Brain microvascular endothelial cell (primary cell): ENCODE results near the gene FNDC3B.

Experiments
- DNase-seq: peaks from one replicate; pipeline ENCODE4 v3.0.0-alpha.2; 2020
- H3K27ac ChIP-seq: fragments of 250-450 bp; sonication (Bioruptor Pico); 2 replicates; pipeline ENCODE4 v1.5.1; 2020; ENCODE audit warnings: mild to moderate bottlenecking, moderate library complexity
- H3K27me3 ChIP-seq: fragments of 250-450 bp; sonication (Bioruptor Pico); replicated peaks from 2 replicates; pipeline ENCODE4 v1.5.1; 2020; ENCODE audit warnings: mild to moderate bottlenecking
- H3K36me3 ChIP-seq: fragments of 250-450 bp; sonication (Bioruptor Pico); replicated peaks from 2 replicates; pipeline ENCODE4 v1.5.1; 2020; ENCODE audit warnings: mild to moderate bottlenecking
- H3K4me3 ChIP-seq: 2 replicates; pipeline ENCODE4 v1.5.1; 2011; ENCODE audit warnings: low read depth, mild to moderate bottlenecking, control low read depth, low read length, moderate library complexity
- CTCF ChIP-seq: IDR thresholded peaks from 2 replicates; pipeline ENCODE4 v1.5.1; 2011; ENCODE audit warnings: low read depth, mild to moderate bottlenecking, moderate library complexity, low read length, control low read depth, inconsistent platforms; ENCODE audit errors: missing control alignments
- in situ Hi-C: cut with HindIII; loops from 2 replicates; pipeline ENCODE4 v1.10.0; 2017; ENCODE audit warnings: low sequenced_read_pairs, low pct_ligation_motif_present

Gene FNDC3B

GRCh38 chr3:172077197-172077757, 37.9 kb downstream of the FNDC3B start:
- TF ChIP-seq CTCF, result no peak
- DNase-seq, result no peak

GRCh38 chr3:172078244-172078643, 38.9 kb downstream of the FNDC3B start:
- Histone ChIP-seq H3K4me3 (no peak overlapping the region), H3K27ac (no peak overlapping the region), H3K36me3 (peaks cover 40% of the 10 kb centered on the region), H3K27me3 (no peaks in the 10 kb centered on the region)
- DNase-seq, result no peak
- no peak for TF ChIP-seq CTCF
- in situ Hi-C loops, result no loop called here

More at GRCh38 chr3:172077197-172077757, 37.9 kb downstream of the FNDC3B start:
- Histone ChIP-seq H3K27ac (no peak overlapping the region), H3K36me3 (peaks cover 43% of the 10 kb centered on the region), H3K4me3 (no peak overlapping the region), H3K27me3 (no peaks in the 10 kb centered on the region)
- in situ Hi-C loops, result no loop called here

- TF ChIP-seq CTCF, result no peak
- Histone ChIP-seq H3K36me3 (peaks cover 38% of the 10 kb centered on the region), H3K27ac (no peak overlapping the region), H3K27me3 (no peaks in the 10 kb centered on the region), H3K4me3 (no peak overlapping the region)
- in situ Hi-C loops, result no loop called here
- DNase-seq, result no peak
Measured at GRCh38 chr3:172078721-172079120, 39.3 kb downstream of the FNDC3B start.

GRCh38 chr3:172079326-172079976, 40.1 kb downstream of the FNDC3B start:
- no peak for TF ChIP-seq CTCF
- Histone ChIP-seq H3K4me3 (no peak overlapping the region), H3K27ac (no peak overlapping the region), H3K27me3 (no peaks in the 10 kb centered on the region), H3K36me3 (peaks cover 32% of the 10 kb centered on the region)
- no peak for DNase-seq
- in situ Hi-C loops, result no loop called here

- Histone ChIP-seq H3K4me3 (no peak overlapping the region), H3K27ac (no peak overlapping the region), H3K36me3 (peaks cover 26% of the 10 kb centered on the region), H3K27me3 (no peaks in the 10 kb centered on the region)
- in situ Hi-C loops, result no loop called here
- DNase-seq, result no peak
- TF ChIP-seq CTCF, result no peak
Measured at GRCh38 chr3:172080503-172080902, 41.1 kb downstream of the FNDC3B start.

GRCh38 chr3:172082269-172082668, 42.9 kb downstream of the FNDC3B start:
- peak overlapping the region; percentile 84 for H3K27ac ChIP-seq
- H3K4me3 ChIP-seq, result no peak overlapping the region
- H3K27me3 ChIP-seq, result no peaks in the 10 kb centered on the region
- in situ Hi-C loops, result no loop called here
- peak; percentile 88 for DNase-seq
- peaks cover 26% of the 10 kb centered on the region for H3K36me3 ChIP-seq
- no peak for TF ChIP-seq CTCF
